ENCODE data around the gene KCNN2. TPM values are rescaled to one million over a fixed set of nuclear protein-coding genes. Genes with fewer than 3 reads are reported as not detected.

Gene KCNN2
- total RNA-seq, 2 experiments from 2014 or later = not detected

DNA sequence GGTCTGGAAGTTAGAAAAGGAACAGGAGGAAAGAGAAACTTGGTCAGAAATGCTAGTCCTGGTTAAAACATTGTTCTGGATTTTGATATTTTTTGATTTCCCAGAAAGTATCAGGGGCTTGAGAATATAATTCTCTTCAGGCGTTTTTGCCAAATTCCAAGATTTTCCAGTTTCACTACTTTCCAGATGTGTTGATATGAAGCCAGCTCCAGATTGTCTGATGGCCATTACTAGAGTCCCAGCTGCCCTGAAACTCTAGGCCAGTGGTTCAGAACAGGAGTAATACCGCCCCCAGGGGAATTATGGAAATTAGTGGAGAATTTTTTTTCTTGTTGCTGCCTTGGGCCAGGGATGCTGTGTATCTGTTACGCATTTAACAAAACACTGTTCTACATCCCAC lies 88.6 kb downstream of the KCNN2 start:
- no peak overlapping the region for H3K4me3 ChIP-seq (ENCODE audit: low read length)
- no peak for DNase-seq
- H3K27ac ChIP-seq (ENCODE audit: low read depth in 1 of 2, low read length in 2 of 2) = no peak overlapping the region
- Mint-ChIP-seq H3K27ac (no peak overlapping the region), H3K4me3 (no peak overlapping the region), H3K9me3 (no peaks in the 10 kb centered on the region), H3K27me3 (peaks cover 6% of the 10 kb centered on the region), H3K36me3 (ENCODE audit: low read depth) (no peaks in the 10 kb centered on the region), H3K4me1 (ENCODE audit: low read depth) (no peaks in the 10 kb centered on the region)
- no peaks in the 10 kb centered on the region for H3K9me3 ChIP-seq (ENCODE audit: control insufficient read depth in 1 of 2, insufficient read depth in 1 of 2, low read length in 2 of 2)
- CTCF ChIA-PET = interaction anchor here (0.7 kb wide), 2 partner anchors 8 to 838 kb away, joined by 3 read pairs; no protein-coding TSS in a partner anchor
- no peak for ATAC-seq (ENCODE audit: poor library complexity)
- intact Hi-C loops (cut with DNase I, micrococcal nuclease) = no loop called here
- H3K27me3 ChIP-seq (ENCODE audit: control insufficient read depth in 1 of 2, insufficient read depth in 2 of 2, low read length in 2 of 2) = no peaks in the 10 kb centered on the region
- POLR2A ChIA-PET = no interaction called here
- no peaks in the 10 kb centered on the region for H3K36me3 ChIP-seq (ENCODE audit: insufficient read depth, low read length)
- TF ChIP-seq, protein P1, sequence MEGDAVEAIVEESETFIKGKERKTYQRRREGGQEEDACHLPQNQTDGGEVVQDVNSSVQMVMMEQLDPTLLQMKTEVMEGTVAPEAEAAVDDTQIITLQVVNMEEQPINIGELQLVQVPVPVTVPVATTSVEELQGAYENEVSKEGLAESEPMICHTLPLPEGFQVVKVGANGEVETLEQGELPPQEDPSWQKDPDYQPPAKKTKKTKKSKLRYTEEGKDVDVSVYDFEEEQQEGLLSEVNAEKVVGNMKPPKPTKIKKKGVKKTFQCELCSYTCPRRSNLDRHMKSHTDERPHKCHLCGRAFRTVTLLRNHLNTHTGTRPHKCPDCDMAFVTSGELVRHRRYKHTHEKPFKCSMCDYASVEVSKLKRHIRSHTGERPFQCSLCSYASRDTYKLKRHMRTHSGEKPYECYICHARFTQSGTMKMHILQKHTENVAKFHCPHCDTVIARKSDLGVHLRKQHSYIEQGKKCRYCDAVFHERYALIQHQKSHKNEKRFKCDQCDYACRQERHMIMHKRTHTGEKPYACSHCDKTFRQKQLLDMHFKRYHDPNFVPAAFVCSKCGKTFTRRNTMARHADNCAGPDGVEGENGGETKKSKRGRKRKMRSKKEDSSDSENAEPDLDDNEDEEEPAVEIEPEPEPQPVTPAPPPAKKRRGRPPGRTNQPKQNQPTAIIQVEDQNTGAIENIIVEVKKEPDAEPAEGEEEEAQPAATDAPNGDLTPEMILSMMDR (IDR thresholded peaks at IDR 0.05) = no peak
- no peaks in the 10 kb centered on the region for H3K4me1 ChIP-seq (ENCODE audit: insufficient read depth, low read length)

DNA sequence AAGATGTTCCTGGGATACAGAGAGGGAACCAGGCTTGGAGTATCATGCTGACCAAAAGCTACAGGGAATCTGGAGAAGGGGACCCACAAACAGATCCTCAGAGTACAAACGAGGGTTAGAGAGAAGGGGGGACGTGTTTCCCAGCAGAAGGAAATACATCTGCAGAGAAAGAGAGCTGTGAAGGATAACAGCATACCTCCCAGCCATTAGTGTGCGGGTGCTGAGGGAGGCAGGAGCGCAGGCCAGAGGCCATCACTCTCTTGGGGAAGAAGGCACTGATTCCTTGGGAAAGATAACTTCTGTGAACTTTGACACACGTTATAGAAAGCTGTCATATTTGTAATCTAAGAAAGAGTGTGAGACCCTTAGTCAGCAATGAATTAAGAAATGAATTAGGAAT lies 96.9 kb downstream of the KCNN2 start:
- Mint-ChIP-seq H3K4me1 (ENCODE audit: low read depth) (no peaks in the 10 kb centered on the region), H3K9me3 (no peaks in the 10 kb centered on the region), H3K4me3 (no peak overlapping the region), H3K36me3 (ENCODE audit: low read depth) (no peaks in the 10 kb centered on the region), H3K27ac (no peak overlapping the region), H3K27me3 (no peaks in the 10 kb centered on the region)
- ChIA-PET CTCF (interaction anchor here (0.6 kb wide), 1 partner anchor 9 kb away, joined by 3 read pairs; no protein-coding TSS in a partner anchor), POLR2A (no interaction called here)
- ATAC-seq (ENCODE audit: poor library complexity) (no peak), DNase-seq (no peak)
- TF ChIP-seq, protein P1 (IDR thresholded peaks at IDR 0.05) = no peak
- Histone ChIP-seq H3K9me3 (ENCODE audit: control insufficient read depth in 1 of 2, insufficient read depth in 1 of 2, low read length in 2 of 2) (no peaks in the 10 kb centered on the region), H3K4me3 (ENCODE audit: low read length) (no peak overlapping the region), H3K27ac (ENCODE audit: low read depth in 1 of 2, low read length in 2 of 2) (no peak overlapping the region), H3K27me3 (ENCODE audit: control insufficient read depth in 1 of 2, insufficient read depth in 2 of 2, low read length in 2 of 2) (no peaks in the 10 kb centered on the region), H3K36me3 (ENCODE audit: insufficient read depth, low read length) (no peaks in the 10 kb centered on the region), H3K4me1 (ENCODE audit: insufficient read depth, low read length) (no peaks in the 10 kb centered on the region)
- intact Hi-C loops (cut with DNase I, micrococcal nuclease) = no loop called here

DNA sequence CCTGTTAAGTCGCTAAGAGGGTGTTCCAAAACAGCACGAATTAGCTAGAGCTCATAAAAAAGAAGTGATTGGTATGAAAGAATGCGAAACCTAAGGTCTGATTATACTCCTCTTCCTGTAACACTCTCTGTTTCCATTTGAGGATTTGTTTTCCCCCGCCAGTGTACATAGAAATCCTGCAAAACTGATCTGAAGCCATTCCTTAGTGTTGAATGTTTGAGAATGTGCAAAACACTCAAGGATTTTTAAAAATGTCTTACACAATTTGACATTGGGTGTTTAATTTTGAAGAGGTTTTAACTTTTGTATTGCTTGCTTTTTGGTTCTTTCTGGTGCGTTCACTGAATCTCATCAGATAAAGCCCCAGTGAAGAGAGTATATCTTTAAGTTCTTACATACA lies 105.3 kb downstream of the KCNN2 start:
- ATAC-seq (ENCODE audit: poor library complexity) (no peak), DNase-seq (no peak)
- Mint-ChIP-seq H3K27me3 (no peaks in the 10 kb centered on the region), H3K27ac (no peak overlapping the region), H3K36me3 (ENCODE audit: low read depth) (no peaks in the 10 kb centered on the region), H3K4me3 (no peak overlapping the region), H3K9me3 (no peaks in the 10 kb centered on the region), H3K4me1 (ENCODE audit: low read depth) (no peaks in the 10 kb centered on the region)
- H3K36me3 ChIP-seq (ENCODE audit: insufficient read depth, low read length) = no peaks in the 10 kb centered on the region
- H3K27me3 ChIP-seq (ENCODE audit: control insufficient read depth in 1 of 2, insufficient read depth in 2 of 2, low read length in 2 of 2) = no peaks in the 10 kb centered on the region
- ChIA-PET CTCF (no interaction called here), POLR2A (no interaction called here)
- H3K4me3 ChIP-seq (ENCODE audit: low read length) = no peak overlapping the region
- H3K9me3 ChIP-seq (ENCODE audit: control insufficient read depth in 1 of 2, insufficient read depth in 1 of 2, low read length in 2 of 2) = no peaks in the 10 kb centered on the region
- no peak overlapping the region for H3K27ac ChIP-seq (ENCODE audit: low read depth in 1 of 2, low read length in 2 of 2)
- no peaks in the 10 kb centered on the region for H3K4me1 ChIP-seq (ENCODE audit: insufficient read depth, low read length)
- intact Hi-C loops (cut with DNase I, micrococcal nuclease) = no loop called here
- TF ChIP-seq, protein P1 (IDR thresholded peaks at IDR 0.05) = no peak

Data from CD4-positive, alpha-beta T cell (primary cell).